ENCODE data around the gene GPR27.

GPR27 gene

DNA sequence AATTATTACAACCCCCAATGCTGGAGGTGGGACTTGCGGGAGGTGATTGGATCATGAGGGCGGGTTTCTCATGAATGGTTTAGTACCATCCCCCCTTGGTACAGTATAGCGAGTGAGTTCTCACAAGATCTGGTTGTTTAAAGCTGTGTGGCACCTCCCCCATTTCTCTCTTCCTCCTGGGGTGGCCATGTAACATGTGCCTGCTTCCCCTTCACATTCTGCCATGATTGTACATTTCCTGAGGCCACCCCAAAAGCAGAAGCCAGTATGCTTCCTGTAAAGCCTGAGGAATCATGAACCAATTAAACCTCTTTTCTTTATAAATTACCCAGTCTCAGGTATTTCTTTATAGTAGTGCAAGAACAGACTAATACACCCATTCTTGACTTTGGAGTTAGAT lies 51.5 kb downstream of the GPR27 start:
- TF ChIP-seq, protein P1, sequence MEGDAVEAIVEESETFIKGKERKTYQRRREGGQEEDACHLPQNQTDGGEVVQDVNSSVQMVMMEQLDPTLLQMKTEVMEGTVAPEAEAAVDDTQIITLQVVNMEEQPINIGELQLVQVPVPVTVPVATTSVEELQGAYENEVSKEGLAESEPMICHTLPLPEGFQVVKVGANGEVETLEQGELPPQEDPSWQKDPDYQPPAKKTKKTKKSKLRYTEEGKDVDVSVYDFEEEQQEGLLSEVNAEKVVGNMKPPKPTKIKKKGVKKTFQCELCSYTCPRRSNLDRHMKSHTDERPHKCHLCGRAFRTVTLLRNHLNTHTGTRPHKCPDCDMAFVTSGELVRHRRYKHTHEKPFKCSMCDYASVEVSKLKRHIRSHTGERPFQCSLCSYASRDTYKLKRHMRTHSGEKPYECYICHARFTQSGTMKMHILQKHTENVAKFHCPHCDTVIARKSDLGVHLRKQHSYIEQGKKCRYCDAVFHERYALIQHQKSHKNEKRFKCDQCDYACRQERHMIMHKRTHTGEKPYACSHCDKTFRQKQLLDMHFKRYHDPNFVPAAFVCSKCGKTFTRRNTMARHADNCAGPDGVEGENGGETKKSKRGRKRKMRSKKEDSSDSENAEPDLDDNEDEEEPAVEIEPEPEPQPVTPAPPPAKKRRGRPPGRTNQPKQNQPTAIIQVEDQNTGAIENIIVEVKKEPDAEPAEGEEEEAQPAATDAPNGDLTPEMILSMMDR (IDR thresholded peaks at IDR 0.05; ENCODE audit: insufficient read depth, low read length, poor library complexity, severe bottlenecking): no peak
- no peak for DNase-seq (ENCODE audit: extremely low read depth, insufficient read length)
- H3K4me3 ChIP-seq (replicated peaks; ENCODE audit: low read depth, low read length): no peak overlapping the region
- no peaks in the 10 kb centered on the region for H3K36me3 ChIP-seq (ENCODE audit: control insufficient read depth, insufficient read depth, low read length)
- no peaks in the 10 kb centered on the region; the same call in none of the 2 replicates for H3K27me3 ChIP-seq (replicated peaks; ENCODE audit: control insufficient read depth, insufficient read depth, low read length)

DNA sequence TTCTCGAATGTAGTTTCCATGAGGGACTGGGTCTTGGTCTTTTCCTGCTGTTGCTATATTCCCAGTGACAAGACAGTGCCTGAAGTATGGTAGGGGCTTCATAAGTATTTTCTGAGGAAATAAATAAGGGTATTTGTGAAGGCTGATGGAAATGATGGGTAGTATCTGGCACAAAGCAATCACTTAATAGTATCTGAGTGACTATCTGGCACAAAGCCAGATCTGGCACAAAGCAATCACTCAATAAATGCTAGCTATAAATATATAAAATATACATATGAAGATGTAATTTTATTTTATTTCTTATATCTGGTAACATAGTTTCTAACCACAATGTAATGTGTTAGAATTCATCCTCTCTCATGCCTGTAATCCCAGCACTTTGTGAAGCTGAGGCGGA lies 52.0 kb downstream of the GPR27 start:
- Histone ChIP-seq H3K27me3 (replicated peaks; ENCODE audit: control insufficient read depth, insufficient read depth, low read length) (no peaks in the 10 kb centered on the region; the same call in none of the 2 replicates), H3K4me3 (replicated peaks; ENCODE audit: low read depth, low read length) (no peak overlapping the region), H3K36me3 (ENCODE audit: control insufficient read depth, insufficient read depth, low read length) (no peaks in the 10 kb centered on the region)
- TF ChIP-seq, protein P1 (IDR thresholded peaks at IDR 0.05; ENCODE audit: insufficient read depth, low read length, poor library complexity, severe bottlenecking): no peak
- DNase-seq (ENCODE audit: extremely low read depth, insufficient read length): no peak

All from GM06990 (cell line).